VCaP (cell line): Measurements from ENCODE around the gene ZC3H8.

Experiments
- H3K27ac ChIP-seq: fragments of 450-650 bp; 2 replicates; pipeline ENCODE4 v1.5.1; 2017
- TF ChIP-seq, protein P1 (sequence below): fragments of 450-650 bp; conservative IDR thresholded peaks from 2 replicates; pipeline ENCODE4 v1.5.1; 2017; ENCODE audit warnings: mild to moderate bottlenecking, moderate library complexity

Gene ZC3H8

DNA sequence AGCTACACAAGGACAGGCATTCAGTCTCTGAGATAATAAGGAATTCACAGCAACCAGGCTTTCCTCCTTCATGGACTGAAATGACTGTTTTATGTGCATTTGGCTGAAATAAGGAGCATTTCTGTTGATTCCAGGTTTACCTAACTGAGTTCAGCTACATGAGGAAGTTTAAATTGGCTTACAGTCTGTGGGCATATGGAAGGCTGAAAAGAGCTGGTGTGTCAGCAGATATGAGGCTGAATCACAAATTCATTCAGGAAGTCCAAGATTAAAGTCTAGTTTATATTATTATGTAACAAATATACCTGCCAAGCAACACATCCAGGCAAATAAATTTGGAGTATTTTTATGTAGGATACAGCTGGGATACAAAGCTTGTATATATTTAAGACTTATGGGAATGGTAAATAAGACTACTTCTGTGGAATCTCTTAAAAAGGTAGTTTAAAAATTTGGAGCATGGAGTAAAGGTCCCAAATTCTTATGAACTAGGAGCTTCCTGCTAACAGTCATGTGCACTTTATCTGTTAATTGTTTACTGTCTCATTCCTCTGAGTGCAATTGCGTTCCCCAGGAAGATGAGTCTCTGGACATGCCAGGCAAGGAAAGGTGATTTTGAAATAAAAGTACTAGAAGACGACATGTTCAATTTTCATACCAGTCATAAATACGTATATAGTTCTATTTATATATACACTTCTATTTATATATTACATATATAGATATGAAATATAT lies 53.0 kb downstream of the ZC3H8 start:
- TF ChIP-seq, protein P1, sequence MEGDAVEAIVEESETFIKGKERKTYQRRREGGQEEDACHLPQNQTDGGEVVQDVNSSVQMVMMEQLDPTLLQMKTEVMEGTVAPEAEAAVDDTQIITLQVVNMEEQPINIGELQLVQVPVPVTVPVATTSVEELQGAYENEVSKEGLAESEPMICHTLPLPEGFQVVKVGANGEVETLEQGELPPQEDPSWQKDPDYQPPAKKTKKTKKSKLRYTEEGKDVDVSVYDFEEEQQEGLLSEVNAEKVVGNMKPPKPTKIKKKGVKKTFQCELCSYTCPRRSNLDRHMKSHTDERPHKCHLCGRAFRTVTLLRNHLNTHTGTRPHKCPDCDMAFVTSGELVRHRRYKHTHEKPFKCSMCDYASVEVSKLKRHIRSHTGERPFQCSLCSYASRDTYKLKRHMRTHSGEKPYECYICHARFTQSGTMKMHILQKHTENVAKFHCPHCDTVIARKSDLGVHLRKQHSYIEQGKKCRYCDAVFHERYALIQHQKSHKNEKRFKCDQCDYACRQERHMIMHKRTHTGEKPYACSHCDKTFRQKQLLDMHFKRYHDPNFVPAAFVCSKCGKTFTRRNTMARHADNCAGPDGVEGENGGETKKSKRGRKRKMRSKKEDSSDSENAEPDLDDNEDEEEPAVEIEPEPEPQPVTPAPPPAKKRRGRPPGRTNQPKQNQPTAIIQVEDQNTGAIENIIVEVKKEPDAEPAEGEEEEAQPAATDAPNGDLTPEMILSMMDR: no peak
- no peak overlapping the region for H3K27ac ChIP-seq

DNA sequence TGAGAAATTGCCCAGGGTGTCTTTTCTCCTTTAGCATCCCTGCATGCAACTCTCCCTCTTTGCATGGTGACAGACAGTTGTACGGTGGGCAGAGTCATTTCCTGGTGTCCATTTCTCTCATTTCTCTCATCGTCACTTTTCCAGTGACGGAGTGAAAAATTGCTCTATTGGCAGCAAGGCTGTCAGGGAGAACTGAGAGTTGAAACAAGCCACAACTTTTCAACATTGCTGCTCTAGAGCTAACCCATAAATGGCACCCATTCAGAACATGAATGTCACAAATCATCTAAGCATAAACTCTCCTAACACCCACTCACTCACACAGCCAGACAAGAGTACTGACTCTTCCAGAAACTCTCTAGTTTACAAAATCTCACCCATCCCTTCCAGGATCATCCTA lies 55.7 kb downstream of the ZC3H8 start:
- H3K27ac ChIP-seq: no peak overlapping the region
- TF ChIP-seq, protein P1: no peak

DNA sequence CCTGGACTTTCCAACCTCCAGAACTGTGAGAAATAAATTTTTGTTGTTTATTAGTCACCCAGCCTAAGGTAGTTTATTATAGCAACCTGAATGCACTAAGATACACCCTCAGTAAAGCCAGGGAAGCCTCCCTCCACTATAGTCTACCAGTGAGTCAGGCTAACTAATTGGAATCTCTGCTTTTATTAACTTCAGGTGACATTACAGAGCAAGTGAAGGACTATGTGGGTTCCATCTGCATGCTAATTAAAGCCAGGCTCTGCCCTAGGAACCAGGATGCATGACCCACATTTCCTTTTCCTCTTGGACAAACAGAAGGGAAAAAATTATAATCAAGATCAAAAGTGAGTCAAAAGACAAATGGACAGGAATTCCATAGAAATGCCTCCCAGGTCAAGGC lies 56.1 kb downstream of the ZC3H8 start:
- TF ChIP-seq, protein P1: no peak
- H3K27ac ChIP-seq: no peak overlapping the region

DNA sequence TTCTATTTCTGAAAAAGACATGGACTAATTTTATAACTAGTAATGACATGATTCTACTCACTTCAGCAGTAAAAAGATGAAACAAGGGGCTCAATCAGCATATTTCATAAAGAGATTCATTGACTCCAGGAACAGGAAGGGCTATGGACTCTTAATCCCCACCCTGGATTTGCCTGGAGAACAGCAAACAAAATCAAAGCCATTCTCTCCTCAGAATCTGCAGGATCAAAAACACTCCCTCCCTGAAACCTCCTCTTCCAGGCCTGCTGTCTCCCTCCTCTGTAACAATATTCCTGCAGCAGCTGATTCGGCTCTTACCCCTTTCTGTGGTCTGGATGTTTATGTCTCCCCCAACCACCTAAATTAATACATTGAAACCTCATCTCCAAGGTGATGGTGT lies 57.0 kb downstream of the ZC3H8 start:
- TF ChIP-seq, protein P1: no peak
- H3K27ac ChIP-seq: no peak overlapping the region

DNA sequence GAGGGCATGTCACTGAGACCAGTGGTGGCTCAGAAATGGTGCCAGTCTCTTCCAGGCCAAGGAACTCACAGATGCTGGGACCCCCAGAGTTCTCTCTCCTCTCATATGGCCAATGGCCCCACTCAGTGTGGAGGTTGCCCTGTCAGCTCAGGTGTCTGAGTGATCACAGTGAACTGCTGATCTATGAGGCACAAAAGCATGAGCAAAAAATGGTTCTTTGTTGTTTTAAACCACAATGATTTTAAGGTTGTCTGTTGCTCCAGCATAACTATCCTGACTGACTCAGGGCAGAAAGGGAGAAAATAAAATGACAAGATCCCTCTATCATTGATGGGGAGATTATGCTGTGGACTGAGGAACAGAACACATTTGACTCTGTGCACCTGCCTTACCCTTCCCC lies 58.9 kb downstream of the ZC3H8 start:
- TF ChIP-seq, protein P1: no peak
- no peak overlapping the region for H3K27ac ChIP-seq

DNA sequence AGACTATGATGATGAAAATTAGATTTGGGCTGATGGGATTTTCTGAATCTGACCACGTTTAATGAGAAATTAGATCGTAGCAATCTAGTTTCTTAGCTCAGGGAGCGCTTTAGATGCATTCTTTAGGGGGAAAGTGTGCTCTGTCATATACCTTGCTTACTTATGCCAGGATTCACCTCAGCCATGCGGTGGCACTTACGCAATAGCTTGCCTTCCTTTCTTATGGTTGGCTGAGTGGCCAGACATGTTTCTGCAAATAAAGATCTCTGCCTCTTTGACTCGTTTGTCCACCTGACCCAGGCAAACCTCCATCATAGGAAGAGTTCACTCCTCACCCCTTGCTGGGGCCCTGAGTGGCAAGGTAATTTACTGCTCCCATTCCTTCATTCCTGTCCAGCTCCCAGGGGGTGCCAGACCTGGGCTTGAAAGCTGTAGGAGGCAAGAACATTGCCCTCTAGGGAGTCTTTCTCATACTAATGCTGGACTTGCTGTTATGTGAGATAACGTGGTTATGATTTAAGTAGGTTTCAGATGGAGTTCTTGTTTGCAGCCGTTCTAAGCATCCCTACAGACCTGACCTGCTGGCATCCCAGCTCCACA lies 59.6 kb downstream of the ZC3H8 start:
- TF ChIP-seq, protein P1: no peak
- H3K27ac ChIP-seq: no peak overlapping the region

DNA sequence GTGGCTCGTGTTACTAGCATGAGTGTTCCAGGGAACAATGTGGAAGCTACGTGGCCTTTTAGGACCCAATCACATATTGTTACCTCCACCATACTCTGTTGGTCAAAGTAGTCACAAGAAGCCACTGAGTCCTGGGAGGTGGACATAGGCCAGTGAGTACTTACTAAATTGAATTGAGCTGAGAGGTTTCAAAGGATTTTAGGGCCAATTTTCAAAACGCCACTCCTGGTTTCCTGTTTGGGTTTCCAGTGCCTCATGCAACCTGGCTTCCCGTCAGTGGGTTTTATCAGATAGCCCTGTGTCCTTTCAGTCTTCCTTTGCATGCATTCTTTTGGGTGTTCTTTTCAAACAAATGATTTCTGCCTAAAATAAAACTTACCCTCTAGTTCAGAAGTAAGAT lies 60.4 kb downstream of the ZC3H8 start:
- TF ChIP-seq, protein P1: no peak
- no peak overlapping the region for H3K27ac ChIP-seq
